HG03175 (cell line): ENCODE measurements around the gene LIN7A.

ENCODE experiments used
- ATAC-seq: cut with Tn5 transposase; IDR thresholded peaks from one replicate; pipeline ENCODE4 v1.9.1; 2021; ENCODE audit warnings: mild to moderate bottlenecking, moderate library complexity; ENCODE audit not compliant: unreplicated experiment

LIN7A gene

DNA sequence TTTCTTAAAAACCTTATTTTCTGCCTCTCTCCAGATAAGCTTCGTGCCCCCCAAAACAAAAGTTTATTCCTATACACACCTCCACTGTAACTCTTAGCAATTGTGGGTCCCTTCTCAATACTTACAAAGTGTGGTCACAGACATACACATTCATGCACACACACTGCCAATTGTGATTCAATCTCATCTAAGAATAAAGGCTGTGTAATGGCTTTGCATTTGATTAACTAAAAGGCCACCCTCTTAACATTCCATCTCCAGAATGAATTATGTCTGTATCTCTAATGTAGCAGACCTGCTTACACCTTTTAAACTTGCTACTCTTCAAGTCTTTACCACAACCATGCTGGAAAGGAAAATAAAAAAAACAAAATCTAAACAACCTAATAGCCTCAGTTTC is 171.5 kb downstream of the LIN7A start:
- ATAC-seq: no peak

DNA sequence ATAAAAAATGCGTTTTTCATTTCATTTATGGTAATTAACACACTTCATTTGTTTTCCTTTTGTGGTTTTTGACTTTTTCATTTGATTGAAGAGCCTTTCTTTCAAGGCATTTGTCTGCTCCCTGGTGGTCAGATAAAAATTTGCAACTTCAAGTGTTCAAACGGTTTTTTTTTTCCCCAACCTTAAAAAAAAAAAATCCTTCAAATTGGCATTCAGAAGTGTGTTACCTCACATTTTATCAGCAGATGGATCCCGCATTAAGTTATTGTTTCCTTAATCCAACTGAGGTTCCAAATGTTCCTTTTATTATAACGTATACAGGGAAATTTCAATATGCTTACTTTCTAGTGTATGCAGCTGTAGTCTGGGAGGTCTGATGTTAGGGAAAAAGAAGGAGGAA is 173.9 kb downstream of the LIN7A start:
- ATAC-seq: no peak

DNA sequence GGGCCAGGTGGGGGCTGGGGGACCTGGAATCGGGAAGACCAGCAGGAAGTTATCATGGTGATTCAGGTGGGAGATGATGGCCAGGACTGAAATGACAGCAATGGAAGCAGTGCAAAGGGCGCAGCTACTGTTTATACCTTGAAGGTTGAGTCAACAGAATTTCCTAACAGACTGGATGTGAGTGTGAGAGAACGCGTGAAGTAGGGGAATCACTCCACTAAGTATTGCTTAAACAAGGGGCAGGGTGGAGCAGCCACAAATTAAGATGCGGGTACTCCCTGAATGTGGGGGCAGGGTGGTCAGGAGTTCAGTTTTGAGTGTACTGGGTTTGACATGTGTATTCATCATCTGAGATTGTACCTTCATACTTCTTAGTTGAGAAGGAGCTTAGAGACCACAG is 175.9 kb downstream of the LIN7A start:
- ATAC-seq: no peak

DNA sequence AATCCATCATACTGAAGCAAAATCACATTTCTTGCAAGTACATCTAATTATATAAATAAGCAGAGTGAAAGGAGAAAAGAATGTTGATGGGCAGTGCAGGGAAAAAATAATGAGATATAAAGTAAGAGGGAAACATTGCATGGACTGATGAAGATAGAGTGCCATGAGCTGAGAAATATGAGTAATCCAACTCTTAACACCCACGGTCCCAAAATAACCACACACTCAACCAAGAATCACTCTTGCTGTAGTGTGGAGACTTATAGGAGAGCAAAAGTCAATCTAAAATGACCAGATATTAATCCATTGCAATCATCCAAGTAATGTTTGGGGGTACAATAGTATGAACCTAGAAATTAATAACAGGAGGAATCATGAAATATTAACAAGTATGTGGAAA is 180.9 kb downstream of the LIN7A start:
- ATAC-seq: peak; percentile 56

DNA sequence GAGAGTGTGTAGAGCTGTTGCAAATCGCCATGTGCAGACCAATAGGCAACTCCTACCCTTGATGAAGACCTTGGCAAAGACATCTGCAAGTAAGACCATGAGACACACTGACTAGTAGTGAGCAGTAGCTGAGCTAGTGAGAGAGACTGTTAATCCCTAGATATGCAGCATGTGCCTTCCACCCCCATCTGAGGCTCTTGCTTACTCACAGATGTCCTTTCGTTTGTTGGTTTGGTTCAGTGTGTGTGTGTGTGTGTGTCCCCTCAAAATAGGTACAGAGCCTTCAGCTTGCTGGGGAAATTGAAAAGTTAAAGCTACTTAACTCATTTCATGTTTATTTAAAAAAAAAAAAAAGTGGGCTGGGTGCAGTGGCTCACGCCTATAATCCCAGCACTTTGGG is 183.5 kb downstream of the LIN7A start:
- ATAC-seq: no peak

DNA sequence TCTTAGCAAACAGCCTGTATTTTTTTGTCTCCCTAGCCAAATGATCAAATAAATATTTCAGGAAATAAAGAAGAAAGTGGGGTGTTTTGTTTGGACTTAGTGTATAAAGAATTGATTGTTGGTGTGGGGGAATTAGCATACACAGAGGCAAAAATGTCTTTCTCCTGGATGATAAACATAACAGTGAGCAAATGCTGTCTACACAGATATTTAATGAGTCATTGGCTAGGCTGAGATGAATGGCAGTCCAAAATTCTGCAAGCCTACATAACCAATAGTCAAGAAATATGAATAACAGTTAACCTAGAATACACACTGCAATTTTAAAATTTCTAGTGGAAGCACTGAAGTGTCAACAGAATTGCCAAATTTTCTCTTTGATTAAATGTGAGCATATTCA is 185.3 kb downstream of the LIN7A start:
- ATAC-seq: no peak

DNA sequence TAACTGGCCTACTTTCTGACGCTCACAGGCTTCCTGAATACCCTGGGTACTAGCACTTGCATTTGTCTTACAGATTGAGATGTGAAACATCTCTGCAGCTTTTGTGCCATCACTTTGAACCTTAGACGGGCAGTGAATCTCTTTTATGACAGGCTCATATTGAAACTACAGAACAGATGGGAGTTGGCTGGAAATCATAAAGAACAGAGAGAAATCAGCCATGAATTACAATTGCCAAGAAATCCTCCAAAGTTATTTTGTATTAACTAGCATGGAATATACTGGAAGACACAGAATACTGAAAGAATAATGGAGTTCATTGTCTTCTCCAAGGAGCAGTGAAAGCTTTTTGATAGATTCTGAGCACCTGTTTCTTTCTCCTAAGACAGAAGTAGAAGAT is 188.3 kb downstream of the LIN7A start:
- ATAC-seq: no peak

DNA sequence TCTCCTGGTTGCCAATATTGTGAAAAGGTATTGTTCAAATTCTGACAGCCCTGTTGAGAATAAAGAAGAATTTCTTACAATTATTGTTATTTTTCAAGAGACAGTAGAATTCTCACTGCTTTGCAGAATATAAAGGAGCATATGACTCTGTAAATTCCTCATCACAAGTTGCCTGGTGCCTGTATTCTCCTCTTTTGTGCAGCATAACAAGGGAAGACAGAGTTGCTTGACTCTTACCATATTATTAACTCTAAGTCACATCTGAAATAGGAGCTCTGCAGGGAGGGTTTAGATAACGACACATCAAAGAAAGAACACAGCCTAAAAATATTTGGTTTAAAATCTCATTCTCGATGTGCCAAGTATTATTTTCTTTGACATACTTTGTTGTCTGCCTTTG is 189.9 kb downstream of the LIN7A start:
- no peak for ATAC-seq

DNA sequence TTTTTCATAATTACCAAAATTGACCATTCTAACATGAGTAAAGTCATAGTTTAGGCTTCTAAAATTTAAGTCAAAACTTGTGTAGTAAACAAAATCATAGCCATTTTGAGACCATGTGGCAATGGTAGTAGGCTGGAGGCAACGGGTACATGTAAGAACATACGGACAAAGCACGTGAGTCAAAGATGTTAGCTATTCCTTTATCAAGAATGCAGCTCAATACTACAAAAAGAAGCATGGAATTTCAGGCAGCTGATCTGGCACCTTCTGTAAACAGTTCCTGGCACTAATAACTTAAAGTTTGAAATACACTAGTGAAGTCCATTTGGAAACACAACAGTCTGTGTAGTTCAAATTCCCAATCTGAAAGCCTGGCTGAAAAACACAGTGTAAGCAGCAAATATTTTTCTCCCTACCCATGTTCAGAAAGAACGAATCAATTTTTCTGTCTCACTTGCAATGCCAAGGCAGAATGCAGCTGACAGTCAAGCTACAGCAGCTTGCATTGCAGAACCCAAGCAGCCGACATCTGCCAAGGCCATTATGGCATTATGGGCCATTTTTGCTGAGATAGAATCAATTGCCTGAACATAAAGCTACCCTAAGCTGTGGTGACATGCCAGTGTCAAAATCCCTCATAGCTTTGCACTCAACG is 191.8 kb downstream of the LIN7A start:
- no peak for ATAC-seq
